Karpas-422 (cell line): ENCODE results near the gene TBCEL. TPM values are rescaled to one million over a fixed set of nuclear protein-coding genes. Genes with fewer than 3 reads are reported as not detected.

Source experiments
- DNase-seq: peaks from one replicate; pipeline ENCODE4 v3.0.0-alpha.2; 2015
- H2AFZ ChIP-seq: fragments of 200-600 bp; sonication (generic); 2 replicates; pipeline ENCODE4 v1.6.1; 2014; ENCODE audit warnings: antibody characterized with exemption, low read length, mixed read lengths
- H3K27ac ChIP-seq: fragments of 200-600 bp; sonication (generic); 2 replicates; pipeline ENCODE4 v1.5.1; 2014; ENCODE audit warnings: mild to moderate bottlenecking, low read length, moderate library complexity
- H3K27me3 ChIP-seq: fragments of 200-600 bp; sonication (generic); 2 replicates; pipeline ENCODE4 v1.6.1; 2014; ENCODE audit warnings: low read length, mixed read lengths
- H3K36me3 ChIP-seq: fragments of 200-600 bp; sonication (generic); 2 replicates; pipeline ENCODE4 v1.6.1; 2014; ENCODE audit warnings: low read length, mixed read lengths; ENCODE audit not compliant: insufficient read depth
- H3K4me1 ChIP-seq: fragments of 200-600 bp; sonication (generic); 2 replicates; pipeline ENCODE4 v1.6.1; 2014; ENCODE audit warnings: mild to moderate bottlenecking, low read length, mixed read lengths
- H3K4me2 ChIP-seq: fragments of 200-600 bp; sonication (generic); 2 replicates; pipeline ENCODE4 v1.6.1; 2014; ENCODE audit warnings: low read length, low read depth, mild to moderate bottlenecking; ENCODE audit not compliant: poor library complexity, severe bottlenecking
- H3K4me3 ChIP-seq: fragments of 200-600 bp; sonication (generic); 2 replicates; pipeline ENCODE4 v1.5.1; 2014; ENCODE audit warnings: mild to moderate bottlenecking, antibody characterized with exemption, low read length, mixed read lengths
- H3K79me2 ChIP-seq: fragments of 200-600 bp; sonication (generic); 2 replicates; pipeline ENCODE4 v1.6.1; 2014; ENCODE audit warnings: mild to moderate bottlenecking, low read length, mixed read lengths
- H3K9ac ChIP-seq: fragments of 200-600 bp; sonication (generic); 2 replicates; pipeline ENCODE4 v1.6.0; 2014; ENCODE audit warnings: low read length
- H3K9me2 ChIP-seq: fragments of 200-600 bp; sonication (generic), shearing (Covaris generic); replicated peaks from 2 replicates; pipeline ENCODE4 v1.6.0; 2014; ENCODE audit warnings: mild to moderate bottlenecking, low read length, moderate library complexity; ENCODE audit not compliant: insufficient read depth
- H3K9me3 ChIP-seq: fragments of 300-700, 200-600 bp; sonication (generic); 2 replicates; pipeline ENCODE4 v1.6.1; 2014; ENCODE audit warnings: low read length, mixed read lengths
- H4K20me1 ChIP-seq: fragments of 200-600 bp; sonication (generic); 2 replicates; pipeline ENCODE4 v1.6.1; 2014; ENCODE audit warnings: mild to moderate bottlenecking, antibody characterized with exemption, low read length, low read depth; ENCODE audit not compliant: insufficient read depth
- total RNA-seq: library from RNA; depleted of rRNA; stranded (reverse); fragments of >200 nt; shearing (Covaris generic); gene quantifications from 2 replicates; pipeline ENCODE4 v1.2.3, GENCODE V29; 2014; ENCODE audit warnings: low replicate concordance

TBCEL gene
- total RNA-seq, 1 experiment from 2014 or later: 7.0 TPM

DNA sequence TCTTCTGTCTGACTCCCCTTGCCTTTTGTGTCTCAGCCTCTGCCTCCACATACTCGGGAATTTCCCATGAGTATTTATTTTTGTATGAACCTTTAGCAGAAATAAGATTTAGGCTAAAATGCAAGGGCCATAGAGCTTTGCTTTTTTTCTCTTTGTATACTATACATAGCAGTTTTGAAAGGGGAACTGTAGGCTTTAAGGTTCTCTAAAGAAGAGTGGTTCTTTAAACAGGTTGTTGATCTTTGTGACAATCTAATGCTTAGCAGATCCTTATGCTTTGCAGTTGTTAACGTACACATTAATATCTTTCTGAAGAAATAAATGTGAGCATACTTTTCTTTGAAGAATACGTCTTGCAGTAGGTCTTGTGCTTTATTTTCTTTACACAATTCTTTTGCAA lies 35.0 kb downstream of the TBCEL start:
- no peak overlapping the region for H3K4me2 ChIP-seq
- DNase-seq: no peak

DNA sequence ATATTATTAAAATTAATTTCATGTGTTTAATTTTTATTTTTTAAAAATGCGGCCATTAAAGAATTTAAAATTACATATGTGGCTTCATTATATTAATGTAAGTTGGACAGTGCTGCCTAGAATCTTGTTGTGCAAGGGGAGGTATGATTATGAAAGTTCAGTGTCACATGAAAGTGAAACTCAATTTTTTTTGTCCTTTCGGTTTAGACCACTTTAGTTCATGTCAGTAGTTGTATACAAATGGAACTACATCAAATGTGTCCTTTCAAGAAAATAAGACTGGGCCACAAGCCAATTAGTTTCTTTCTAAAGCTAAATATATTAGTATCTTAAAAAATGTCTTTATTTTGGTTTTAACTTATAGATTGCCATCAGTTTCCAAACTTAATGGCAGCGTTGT lies 35.7 kb downstream of the TBCEL start:
- Histone ChIP-seq H3K4me2 (no peak overlapping the region), H2AFZ (no peak overlapping the region)

More for the DNA sequence above, 35.0 kb downstream of the TBCEL start:
- Histone ChIP-seq H3K27ac (no peak overlapping the region), H3K36me3 (no peaks in the 10 kb centered on the region), H3K4me3 (no peak overlapping the region), H3K9me3 (no peaks in the 10 kb centered on the region), H2AFZ (no peak overlapping the region), H3K9me2 (no peaks in the 10 kb centered on the region), H3K27me3 (no peaks in the 10 kb centered on the region), H3K79me2 (no peaks in the 10 kb centered on the region), H4K20me1 (no peaks in the 10 kb centered on the region), H3K4me1 (no peaks in the 10 kb centered on the region), H3K9ac (no peak overlapping the region)

DNA sequence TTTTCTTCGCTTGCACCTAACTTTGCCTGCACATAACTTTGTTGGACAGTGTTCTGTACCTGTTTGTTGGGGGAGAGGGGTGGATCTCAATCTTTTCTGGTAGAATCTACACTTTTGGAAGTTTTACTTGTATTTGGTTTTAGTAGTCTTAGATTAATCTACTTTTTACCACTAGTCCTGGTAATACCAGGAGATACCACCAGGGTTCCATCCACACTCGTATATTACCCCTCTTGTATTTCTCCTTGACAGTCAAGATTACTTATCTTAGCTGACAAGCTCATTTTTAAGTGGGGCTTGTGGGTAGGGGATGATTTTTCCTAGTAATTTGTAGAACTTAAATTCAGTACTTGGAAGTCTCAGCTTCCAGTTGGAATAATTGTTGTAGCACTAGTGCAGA lies 39.8 kb downstream of the TBCEL start:
- no peaks in the 10 kb centered on the region for H3K9me2 ChIP-seq
- DNase-seq: peak; percentile 42
- no peak overlapping the region for H3K9ac ChIP-seq
- no peaks in the 10 kb centered on the region for H4K20me1 ChIP-seq
- H3K27ac ChIP-seq: no peak overlapping the region
- no peak overlapping the region for H3K4me2 ChIP-seq
- H3K36me3 ChIP-seq: no peaks in the 10 kb centered on the region
- no peaks in the 10 kb centered on the region for H3K4me1 ChIP-seq
- no peak overlapping the region for H3K4me3 ChIP-seq
- no peaks in the 10 kb centered on the region for H3K9me3 ChIP-seq
- H3K79me2 ChIP-seq: no peaks in the 10 kb centered on the region
- H2AFZ ChIP-seq: no peak overlapping the region
- H3K27me3 ChIP-seq: no peaks in the 10 kb centered on the region

More for the DNA sequence above, 35.7 kb downstream of the TBCEL start:
- no peaks in the 10 kb centered on the region for H3K9me2 ChIP-seq
- no peaks in the 10 kb centered on the region for H3K9me3 ChIP-seq
- no peaks in the 10 kb centered on the region for H3K79me2 ChIP-seq
- H3K9ac ChIP-seq: no peak overlapping the region
- H4K20me1 ChIP-seq: no peaks in the 10 kb centered on the region
- H3K4me1 ChIP-seq: no peaks in the 10 kb centered on the region
- H3K36me3 ChIP-seq: no peaks in the 10 kb centered on the region
- H3K27me3 ChIP-seq: no peaks in the 10 kb centered on the region
- no peak for DNase-seq
- no peak overlapping the region for H3K4me3 ChIP-seq
- H3K27ac ChIP-seq: no peak overlapping the region

DNA sequence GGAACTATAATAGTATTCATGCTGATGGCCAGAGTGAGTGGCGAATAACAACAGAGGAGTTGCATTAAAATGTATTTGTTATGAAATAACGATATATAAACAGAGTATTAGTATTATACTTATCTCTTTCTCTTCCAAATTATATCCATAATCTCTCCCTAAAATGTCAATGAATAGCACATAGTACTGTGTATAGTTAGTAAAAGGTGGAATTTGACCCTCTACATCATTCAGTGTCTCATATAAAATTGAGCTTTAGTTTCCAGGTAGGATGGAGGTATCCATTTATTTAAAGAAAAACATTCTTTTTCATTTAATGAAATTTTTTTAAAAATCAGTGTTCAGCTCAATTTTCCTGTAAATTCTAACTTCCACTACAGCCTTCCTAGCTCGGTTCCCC lies 42.7 kb downstream of the TBCEL start:
- Histone ChIP-seq H3K27ac (no peak overlapping the region), H3K79me2 (no peaks in the 10 kb centered on the region), H3K4me3 (no peak overlapping the region), H3K36me3 (no peaks in the 10 kb centered on the region), H3K4me2 (no peak overlapping the region), H2AFZ (no peak overlapping the region), H3K9ac (no peak overlapping the region), H3K9me3 (no peaks in the 10 kb centered on the region), H3K4me1 (peaks cover 7% of the 10 kb centered on the region), H3K27me3 (no peaks in the 10 kb centered on the region), H3K9me2 (no peaks in the 10 kb centered on the region), H4K20me1 (no peaks in the 10 kb centered on the region)
- no peak for DNase-seq

DNA sequence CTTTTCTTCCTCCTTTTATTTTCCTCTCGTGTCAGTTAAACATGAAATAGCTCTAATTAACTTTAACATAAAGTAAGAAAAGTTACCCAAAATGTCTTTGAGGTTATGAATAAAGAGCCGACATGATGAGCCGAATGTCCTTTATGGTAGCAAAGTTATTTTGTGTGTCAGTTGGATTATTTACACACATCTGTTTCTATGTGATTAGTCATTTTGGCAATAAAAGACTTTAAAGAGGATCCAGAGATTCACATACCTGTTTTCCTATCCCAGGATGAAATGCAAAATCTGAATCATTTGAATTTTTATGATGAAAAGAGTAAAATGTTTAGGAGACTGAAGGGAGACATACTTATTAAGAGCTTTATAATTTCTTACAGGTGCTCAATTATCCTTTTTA lies 43.1 kb downstream of the TBCEL start:
- Histone ChIP-seq H3K9me3 (no peaks in the 10 kb centered on the region), H3K36me3 (no peaks in the 10 kb centered on the region), H3K9me2 (no peaks in the 10 kb centered on the region), H3K4me2 (no peak overlapping the region), H4K20me1 (no peaks in the 10 kb centered on the region), H3K9ac (no peak overlapping the region), H2AFZ (no peak overlapping the region), H3K4me3 (no peak overlapping the region), H3K4me1 (peaks cover 9% of the 10 kb centered on the region), H3K79me2 (no peaks in the 10 kb centered on the region), H3K27ac (no peak overlapping the region), H3K27me3 (no peaks in the 10 kb centered on the region)
- DNase-seq: no peak

DNA sequence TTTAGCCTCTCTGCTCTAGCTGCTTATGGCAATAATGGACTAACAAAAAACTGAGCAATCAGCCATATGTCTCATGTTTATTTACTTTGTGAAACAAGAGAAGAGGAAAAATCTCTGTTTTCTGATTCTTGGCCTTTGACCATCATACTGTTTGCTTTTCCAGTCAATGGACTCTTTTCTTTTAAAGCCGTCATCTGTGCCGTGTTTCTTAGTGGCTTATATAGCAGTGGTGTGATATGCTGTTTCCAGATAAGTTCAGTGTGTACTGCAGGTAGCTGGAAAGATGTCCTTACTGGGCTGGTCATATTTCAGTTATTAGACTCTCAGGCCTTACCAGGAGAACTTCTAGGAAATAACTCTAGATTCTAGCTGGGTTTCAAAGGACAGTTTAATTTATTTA lies 43.6 kb downstream of the TBCEL start:
- H3K4me1 ChIP-seq: peaks cover 9% of the 10 kb centered on the region
- H3K4me3 ChIP-seq: no peak overlapping the region
- no peaks in the 10 kb centered on the region for H3K36me3 ChIP-seq

DNA sequence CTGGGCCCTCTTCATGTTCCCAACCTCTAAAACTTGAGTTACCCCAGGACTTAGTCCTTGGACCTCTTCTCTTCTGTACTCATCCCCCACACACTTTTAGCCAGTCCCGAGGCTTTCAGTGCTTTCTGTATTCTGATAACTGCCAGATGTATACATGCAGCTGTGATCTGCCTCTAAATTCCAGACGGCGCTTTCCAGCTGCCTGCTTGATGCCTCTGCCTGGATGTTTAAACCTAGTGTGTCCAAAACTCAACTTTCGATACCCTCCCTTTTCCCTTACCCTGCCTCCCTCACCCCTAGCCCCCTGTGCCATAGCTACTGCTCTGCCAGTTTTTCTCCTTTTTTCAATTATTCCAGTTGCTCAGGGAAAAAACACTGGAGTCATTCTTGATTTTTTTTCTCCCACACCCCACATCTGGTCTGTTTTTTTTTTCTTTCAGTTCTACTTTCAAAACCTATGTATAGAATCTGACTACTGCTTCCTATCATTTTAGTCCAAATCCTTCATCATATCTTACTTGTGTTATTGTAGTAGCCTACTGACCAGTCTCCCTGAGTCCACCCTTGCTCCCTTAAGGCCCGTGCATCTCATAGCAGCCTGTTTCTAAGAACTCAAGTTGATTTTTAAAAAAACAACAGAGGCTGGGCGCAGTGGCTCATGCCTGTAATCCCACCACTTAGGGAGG lies 44.2 kb downstream of the TBCEL start:
- H3K27me3 ChIP-seq: no peaks in the 10 kb centered on the region
- H3K4me2 ChIP-seq: no peak overlapping the region
- no peaks in the 10 kb centered on the region for H3K9me2 ChIP-seq
- no peak for DNase-seq
- H3K79me2 ChIP-seq: no peaks in the 10 kb centered on the region
- H2AFZ ChIP-seq: no peak overlapping the region
- no peaks in the 10 kb centered on the region for H4K20me1 ChIP-seq
- no peaks in the 10 kb centered on the region for H3K9me3 ChIP-seq
- H3K4me1 ChIP-seq: peaks cover 9% of the 10 kb centered on the region
- H3K27ac ChIP-seq: no peak overlapping the region
- no peak overlapping the region for H3K9ac ChIP-seq
- no peaks in the 10 kb centered on the region for H3K36me3 ChIP-seq
- H3K4me3 ChIP-seq: no peak overlapping the region

More for the DNA sequence above, 43.6 kb downstream of the TBCEL start:
- Histone ChIP-seq H4K20me1 (no peaks in the 10 kb centered on the region), H3K9me3 (no peaks in the 10 kb centered on the region), H3K27me3 (no peaks in the 10 kb centered on the region), H3K9ac (no peak overlapping the region), H3K4me2 (no peak overlapping the region), H2AFZ (no peak overlapping the region), H3K27ac (no peak overlapping the region), H3K9me2 (no peaks in the 10 kb centered on the region), H3K79me2 (no peaks in the 10 kb centered on the region)
- DNase-seq: no peak

DNA sequence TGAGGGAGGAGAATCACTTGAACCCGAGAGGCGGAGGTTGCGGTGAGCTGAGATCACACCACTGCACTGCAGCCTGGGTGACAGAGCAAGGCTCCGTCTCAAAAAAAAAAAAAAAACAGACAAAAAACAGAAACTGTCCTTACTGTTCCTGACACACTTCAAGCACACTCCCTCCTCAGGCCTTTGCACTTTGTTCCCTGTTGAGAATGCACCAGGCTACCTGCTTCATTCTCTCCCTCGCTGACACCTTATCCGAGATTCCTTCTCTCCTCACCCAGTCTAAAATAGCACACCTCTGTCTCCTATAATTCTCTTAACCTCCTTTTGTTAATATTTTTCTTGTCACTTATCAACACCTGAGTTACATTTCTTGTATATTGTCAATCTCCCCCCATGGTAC lies 44.9 kb downstream of the TBCEL start:
- no peaks in the 10 kb centered on the region for H4K20me1 ChIP-seq
- H3K27me3 ChIP-seq: no peaks in the 10 kb centered on the region
- no peak overlapping the region for H3K4me3 ChIP-seq
- no peak overlapping the region for H2AFZ ChIP-seq
- H3K9me3 ChIP-seq: no peaks in the 10 kb centered on the region
- H3K4me2 ChIP-seq: no peak overlapping the region
- no peaks in the 10 kb centered on the region for H3K79me2 ChIP-seq
- H3K27ac ChIP-seq: no peak overlapping the region
- peaks cover 9% of the 10 kb centered on the region for H3K4me1 ChIP-seq
- no peak overlapping the region for H3K9ac ChIP-seq
- no peaks in the 10 kb centered on the region for H3K9me2 ChIP-seq
- no peak for DNase-seq
- no peaks in the 10 kb centered on the region for H3K36me3 ChIP-seq
